Kidney epithelial cell (primary cell): ENCODE data around the gene TEKT1. TPM values are rescaled to one million over a fixed set of nuclear protein-coding genes. Genes with fewer than 3 reads are reported as not detected.
"Not testable (repeated sequence)": the region's sequence is repeated elsewhere in the genome, so short reads cannot be mapped to it uniquely, and the experiment has no call there.

Experiments used
- DNase-seq: peaks from one replicate; pipeline ENCODE4 v3.0.0-alpha.2; 2010; ENCODE audit warnings: low read depth
- H3K27me3 ChIP-seq: 2 replicates; pipeline ENCODE4 v1.6.0; 2011; ENCODE audit warnings: low read length; ENCODE audit not compliant: control insufficient read depth, insufficient read depth
- H3K36me3 ChIP-seq: 2 replicates; pipeline ENCODE4 v1.5.1; 2011; ENCODE audit warnings: low read length; ENCODE audit not compliant: control insufficient read depth, insufficient read depth
- H3K4me3 ChIP-seq: 2 replicates; pipeline ENCODE4 v1.5.1; 2011; ENCODE audit warnings: low read depth, mild to moderate bottlenecking, control low read depth, low read length
- total RNA-seq: library from RNA; depleted of rRNA; stranded (reverse); fragments of >200 nt; gene quantifications from 2 replicates; pipeline ENCODE4 v1.2.3, GENCODE V29; 2015
- TF ChIP-seq, protein P1 (sequence below): IDR thresholded peaks from 2 replicates; pipeline ENCODE4 v1.5.1; 2011; ENCODE audit warnings: mild to moderate bottlenecking, moderate library complexity, low read length, control low read depth, inconsistent platforms; ENCODE audit not compliant: insufficient read depth, poor library complexity, severe bottlenecking

Gene TEKT1
- total RNA-seq, 1 donor from 2014 or later, result not detected

- Histone ChIP-seq H3K36me3 (no peaks in the 10 kb centered on the region), H3K27me3 (no peaks in the 10 kb centered on the region), H3K4me3 (no peak overlapping the region)
- TF ChIP-seq, protein P1, sequence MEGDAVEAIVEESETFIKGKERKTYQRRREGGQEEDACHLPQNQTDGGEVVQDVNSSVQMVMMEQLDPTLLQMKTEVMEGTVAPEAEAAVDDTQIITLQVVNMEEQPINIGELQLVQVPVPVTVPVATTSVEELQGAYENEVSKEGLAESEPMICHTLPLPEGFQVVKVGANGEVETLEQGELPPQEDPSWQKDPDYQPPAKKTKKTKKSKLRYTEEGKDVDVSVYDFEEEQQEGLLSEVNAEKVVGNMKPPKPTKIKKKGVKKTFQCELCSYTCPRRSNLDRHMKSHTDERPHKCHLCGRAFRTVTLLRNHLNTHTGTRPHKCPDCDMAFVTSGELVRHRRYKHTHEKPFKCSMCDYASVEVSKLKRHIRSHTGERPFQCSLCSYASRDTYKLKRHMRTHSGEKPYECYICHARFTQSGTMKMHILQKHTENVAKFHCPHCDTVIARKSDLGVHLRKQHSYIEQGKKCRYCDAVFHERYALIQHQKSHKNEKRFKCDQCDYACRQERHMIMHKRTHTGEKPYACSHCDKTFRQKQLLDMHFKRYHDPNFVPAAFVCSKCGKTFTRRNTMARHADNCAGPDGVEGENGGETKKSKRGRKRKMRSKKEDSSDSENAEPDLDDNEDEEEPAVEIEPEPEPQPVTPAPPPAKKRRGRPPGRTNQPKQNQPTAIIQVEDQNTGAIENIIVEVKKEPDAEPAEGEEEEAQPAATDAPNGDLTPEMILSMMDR, result no peak
- no peak for DNase-seq
These were observed 31.3 kb upstream of the TEKT1 start for GRCh38 chr17:6862825-6863224.

DNA sequence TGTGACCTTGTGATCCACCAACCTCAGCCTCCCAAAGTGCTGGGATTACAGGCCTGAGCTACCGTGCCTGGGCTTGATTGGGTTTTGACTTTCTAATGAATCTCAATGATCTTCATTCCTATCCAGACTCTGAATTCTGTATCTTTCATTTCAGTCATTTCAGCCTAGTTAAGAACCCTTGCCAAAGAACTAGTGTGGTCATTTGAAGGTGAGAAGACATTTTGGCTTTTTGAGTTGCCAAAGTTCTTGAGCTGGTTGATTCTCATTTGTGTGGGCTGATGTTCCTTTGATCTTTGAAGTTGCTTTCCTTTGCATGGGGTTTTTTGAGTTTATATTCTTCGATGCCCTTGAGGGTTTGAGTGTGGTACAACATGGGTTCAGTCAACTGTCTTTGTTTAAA, 30.6 kb upstream of the TEKT1 start:
- TF ChIP-seq, protein P1, result no peak
- no peak for DNase-seq
- no peaks in the 10 kb centered on the region for H3K36me3 ChIP-seq
- no peak overlapping the region for H3K4me3 ChIP-seq
- no peaks in the 10 kb centered on the region for H3K27me3 ChIP-seq

DNA sequence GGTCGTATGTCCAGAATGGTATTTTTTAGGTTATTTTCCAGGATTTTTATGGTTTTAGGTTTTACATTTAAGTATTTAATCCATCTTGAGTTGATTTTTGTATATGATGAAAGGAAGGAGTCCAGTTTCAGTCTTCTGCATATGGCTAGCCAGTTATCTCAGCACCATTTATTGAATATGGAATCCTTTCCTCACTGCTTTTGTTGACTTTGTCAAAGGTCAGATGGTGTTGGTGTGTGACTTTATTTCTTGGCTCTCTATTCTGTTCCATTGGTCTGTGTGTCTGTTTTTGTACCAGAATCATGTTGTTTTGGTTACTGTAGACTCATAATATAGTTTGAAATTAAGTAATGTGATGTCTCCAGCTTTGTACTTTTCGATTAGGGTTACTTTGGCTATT, 26.4 kb upstream of the TEKT1 start:
- H3K27me3 ChIP-seq, result no peaks in the 10 kb centered on the region
- DNase-seq, result no peak

GRCh38 chr17:6857336-6857735, 25.8 kb upstream of the TEKT1 start:
- H3K27me3 ChIP-seq, result no peaks in the 10 kb centered on the region
- TF ChIP-seq, protein P1, result no peak
- DNase-seq, result no peak
- H3K36me3 ChIP-seq, result no peaks in the 10 kb centered on the region
- H3K4me3 ChIP-seq, result no peak overlapping the region

More for the DNA sequence above, 26.4 kb upstream of the TEKT1 start:
- no peak overlapping the region for H3K4me3 ChIP-seq
- H3K36me3 ChIP-seq, result no peaks in the 10 kb centered on the region
- TF ChIP-seq, protein P1, result no peak

DNA sequence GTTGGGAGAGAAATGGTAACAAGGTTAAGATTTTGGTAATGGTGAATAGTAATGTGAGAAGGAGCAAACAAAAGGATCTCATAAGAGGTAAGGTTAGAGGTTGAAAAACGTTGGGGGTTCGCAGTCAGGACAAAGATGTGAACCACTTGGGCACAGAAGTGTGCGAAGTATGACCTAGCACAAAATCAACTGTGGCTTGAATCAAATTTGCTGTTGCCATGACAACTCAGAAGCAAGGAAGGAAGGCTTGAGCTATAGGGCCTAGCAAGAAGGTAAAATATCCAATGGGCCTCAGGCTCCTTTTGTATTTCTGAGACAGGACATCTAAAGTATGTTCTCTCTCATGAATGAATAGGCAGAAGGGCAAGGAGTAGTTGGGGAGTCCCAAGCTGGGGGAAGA, 24.5 kb upstream of the TEKT1 start:
- Histone ChIP-seq H3K27me3 (no peaks in the 10 kb centered on the region), H3K36me3 (no peaks in the 10 kb centered on the region), H3K4me3 (no peak overlapping the region)
- no peak for DNase-seq
- TF ChIP-seq, protein P1, result no peak

DNA sequence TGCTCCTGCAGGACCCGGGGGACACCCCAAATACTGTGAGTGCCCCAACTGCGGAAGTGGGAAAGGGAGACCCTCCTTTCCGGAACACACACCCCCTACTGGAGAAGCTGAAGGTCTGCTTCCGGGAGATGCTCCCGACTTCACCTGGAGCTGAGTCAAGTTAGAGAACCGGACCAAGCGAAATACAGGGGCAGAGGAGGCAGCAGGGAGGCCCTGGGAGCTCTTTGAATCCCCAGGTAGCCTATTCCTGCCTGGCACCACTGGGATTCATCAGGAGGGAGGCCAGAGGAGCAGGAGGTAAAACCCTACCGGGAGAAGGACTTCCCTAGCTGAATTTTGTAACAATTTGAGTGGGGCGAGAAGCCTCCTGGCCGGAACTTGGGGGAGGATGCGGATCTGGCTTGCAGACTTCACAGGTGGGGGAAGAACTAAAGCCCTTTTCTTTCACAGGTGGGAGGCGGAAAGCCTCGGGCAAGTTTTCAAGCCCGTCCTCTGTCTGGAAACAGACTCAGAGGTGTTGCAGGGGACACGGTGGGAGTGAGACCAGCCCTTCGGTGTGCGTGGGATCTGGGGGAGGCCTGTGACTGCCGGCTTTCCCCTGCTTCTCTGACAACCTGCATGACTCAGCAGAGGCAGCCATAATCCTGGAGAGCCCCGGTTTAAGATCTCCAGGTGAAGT, 22.4 kb upstream of the TEKT1 start:
- DNase-seq, result no peak
- TF ChIP-seq, protein P1, result peak; percentile 49
- Histone ChIP-seq H3K27me3 (no peaks in the 10 kb centered on the region), H3K36me3 (no peaks in the 10 kb centered on the region), H3K4me3 (peak overlapping the region; percentile 30)

- H3K4me3 ChIP-seq, H3K27me3 ChIP-seq, DNase-seq: not testable (repeated sequence)
These were observed 17.1 kb upstream of the TEKT1 start for GRCh38 chr17:6848545-6849179.

GRCh38 chr17:6846138-6846537, 14.6 kb upstream of the TEKT1 start:
- not testable (repeated sequence) for H3K36me3 ChIP-seq, H3K4me3 ChIP-seq, DNase-seq

More at GRCh38 chr17:6848545-6849179, 17.1 kb upstream of the TEKT1 start:
- not testable (repeated sequence) for H3K36me3 ChIP-seq

DNA sequence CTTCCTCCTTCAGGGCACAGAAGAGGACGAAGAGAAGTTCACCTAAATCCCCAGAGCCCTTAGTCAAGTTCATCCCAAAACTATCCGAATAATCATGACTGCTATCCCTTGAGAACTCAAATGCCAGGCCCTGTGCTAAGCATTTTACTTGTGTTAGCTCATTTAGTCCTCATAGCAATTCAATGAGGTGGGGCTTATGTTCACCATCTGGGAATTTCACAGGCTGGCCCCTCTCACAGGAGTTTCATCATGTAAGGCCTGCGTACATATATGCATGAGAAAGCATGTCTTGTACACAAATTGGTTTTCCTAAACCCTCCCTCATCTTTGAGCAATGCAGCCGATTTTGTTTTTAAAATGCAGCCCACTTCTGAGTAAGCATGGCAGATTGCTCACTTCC, 12.9 kb upstream of the TEKT1 start:
- not testable (repeated sequence) for H3K4me3 ChIP-seq, H3K36me3 ChIP-seq, DNase-seq
- peaks cover 12% of the 10 kb centered on the region for H3K27me3 ChIP-seq

More at GRCh38 chr17:6846138-6846537, 14.6 kb upstream of the TEKT1 start:
- not testable (repeated sequence) for H3K27me3 ChIP-seq
